ENCODE results near the gene NCKAP5.

DNA sequence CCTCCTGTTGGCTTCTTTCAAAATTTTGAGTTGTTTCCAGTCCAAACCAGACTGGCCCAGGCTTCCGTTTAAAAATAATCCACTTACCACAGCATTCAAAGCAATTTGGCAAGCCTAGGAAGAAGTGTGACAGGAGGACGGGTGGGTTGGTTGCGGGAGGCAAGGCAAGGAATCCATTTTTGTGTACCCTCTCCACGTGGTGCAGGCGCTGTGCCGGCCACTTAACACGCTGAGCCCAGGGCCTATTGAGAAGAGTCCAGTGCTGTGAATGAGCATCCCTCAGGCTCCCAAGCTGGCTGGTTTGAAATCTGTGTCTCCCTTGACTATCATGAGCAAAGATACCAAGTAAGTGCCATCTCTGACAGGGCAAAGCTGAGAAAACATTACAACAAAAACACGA is 160.9 kb downstream of the NCKAP5 start:
- TF ChIP-seq POLR2A (IDR thresholded peaks at IDR 0.05): no peak
- no peak for TF ChIP-seq CTCF (IDR thresholded peaks at IDR 0.05 in 4 of 5, conservative IDR thresholded peaks at IDR 0.05 in 1 of 5)
